HUDEP-2 (cell line): ENCODE measurements around the gene DAPK3.
"Not testable (repeated sequence)": the region's sequence is repeated elsewhere in the genome, so short reads cannot be mapped to it uniquely, and the experiment has no call there.

Experiments used
- DNase-seq, 76 experiments: peaks; one replicate each; lab custom pipeline; 2025; ENCODE audit not compliant: unreplicated experiment in 76 of 76; lab: John Stamatoyannopoulos, UW

DAPK3 gene

GRCh38 chr19:3980353-3981251, 9.7 kb upstream of the DAPK3 start:
- no peak for DNase-seq

- no peak for DNase-seq
Measured at GRCh38 chr19:3979674-3980352, 8.9 kb upstream of the DAPK3 start.

- DNase-seq = no peak
Measured at GRCh38 chr19:3979289-3979673, 8.4 kb upstream of the DAPK3 start.

- no peak for DNase-seq
Measured at GRCh38 chr19:3978145-3978544, 7.2 kb upstream of the DAPK3 start.

- DNase-seq = peak in 1 of 76 experiments; percentile 20
Measured at GRCh38 chr19:3977242-3978143, 6.6 kb upstream of the DAPK3 start.

GRCh38 chr19:3976495-3977241, 5.8 kb upstream of the DAPK3 start:
- DNase-seq = peak in 1 of 76 experiments; percentile 25

GRCh38 chr19:3975637-3976087, 4.8 kb upstream of the DAPK3 start:
- no peak for DNase-seq

- no peak for DNase-seq
Measured at GRCh38 chr19:3975144-3975543, 4.2 kb upstream of the DAPK3 start.

- DNase-seq = no peak
Measured at GRCh38 chr19:3970313-3970807, 539 bp downstream of the DAPK3 start.

GRCh38 chr19:3969435-3970312, 1.2 kb downstream of the DAPK3 start:
- DNase-seq = no peak

GRCh38 chr19:3968556-3969434, 2.1 kb downstream of the DAPK3 start:
- peak in 9 of 76 experiments; percentile 16 to 51 (median 30) for DNase-seq

- DNase-seq = not testable (repeated sequence)
Measured at GRCh38 chr19:3967983-3968382, 2.9 kb downstream of the DAPK3 start.

GRCh38 chr19:3966051-3967017, 4.6 kb downstream of the DAPK3 start:
- DNase-seq = no peak

GRCh38 chr19:3964256-3965194, 6.4 kb downstream of the DAPK3 start:
- no peak for DNase-seq

- DNase-seq = no peak
Measured at GRCh38 chr19:3963458-3964255, 7.2 kb downstream of the DAPK3 start.
